ENCODE measurements around the gene PFDN2.
"Not testable (repeated sequence)": the region's sequence is repeated elsewhere in the genome, so short reads cannot be mapped to it uniquely, and the experiment has no call there.

Gene PFDN2

DNA sequence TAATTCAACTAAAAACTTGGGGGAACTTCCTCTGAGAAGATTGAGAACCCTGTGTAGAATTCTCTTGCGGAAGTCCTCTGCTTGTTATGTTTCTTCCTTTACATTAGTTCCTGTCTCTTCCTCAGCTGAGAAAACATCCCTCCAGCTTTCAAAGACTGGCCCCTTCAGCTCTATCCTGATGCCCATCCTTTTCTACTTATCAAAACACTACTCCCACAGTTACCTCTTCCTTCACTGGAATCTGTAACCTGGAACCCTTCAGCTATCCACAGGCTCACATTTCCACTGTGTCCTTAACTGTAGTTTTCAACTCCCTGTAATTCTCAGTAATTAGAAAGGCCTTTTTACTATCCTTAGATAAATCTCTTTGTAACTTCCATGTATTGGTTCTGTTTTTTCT lies 20.6 kb upstream of the PFDN2 start:
- DNase-seq, result no peak

- no peak for DNase-seq
Observed at GRCh38 chr1:161137881-161138280, 20.0 kb upstream of the PFDN2 start.

GRCh38 chr1:161133220-161133740 lies 15.4 kb upstream of the PFDN2 start:
- DNase-seq, result no peak

GRCh38 chr1:161132410-161133219 lies 14.8 kb upstream of the PFDN2 start, which contains the start of gene DEDD:
Gene DEDD (minus strand): TSS chr1:161132667. CDS start chr1:161124462, 8,205 bp downstream.
- peak; percentile 91 to 93 for DNase-seq

DNA sequence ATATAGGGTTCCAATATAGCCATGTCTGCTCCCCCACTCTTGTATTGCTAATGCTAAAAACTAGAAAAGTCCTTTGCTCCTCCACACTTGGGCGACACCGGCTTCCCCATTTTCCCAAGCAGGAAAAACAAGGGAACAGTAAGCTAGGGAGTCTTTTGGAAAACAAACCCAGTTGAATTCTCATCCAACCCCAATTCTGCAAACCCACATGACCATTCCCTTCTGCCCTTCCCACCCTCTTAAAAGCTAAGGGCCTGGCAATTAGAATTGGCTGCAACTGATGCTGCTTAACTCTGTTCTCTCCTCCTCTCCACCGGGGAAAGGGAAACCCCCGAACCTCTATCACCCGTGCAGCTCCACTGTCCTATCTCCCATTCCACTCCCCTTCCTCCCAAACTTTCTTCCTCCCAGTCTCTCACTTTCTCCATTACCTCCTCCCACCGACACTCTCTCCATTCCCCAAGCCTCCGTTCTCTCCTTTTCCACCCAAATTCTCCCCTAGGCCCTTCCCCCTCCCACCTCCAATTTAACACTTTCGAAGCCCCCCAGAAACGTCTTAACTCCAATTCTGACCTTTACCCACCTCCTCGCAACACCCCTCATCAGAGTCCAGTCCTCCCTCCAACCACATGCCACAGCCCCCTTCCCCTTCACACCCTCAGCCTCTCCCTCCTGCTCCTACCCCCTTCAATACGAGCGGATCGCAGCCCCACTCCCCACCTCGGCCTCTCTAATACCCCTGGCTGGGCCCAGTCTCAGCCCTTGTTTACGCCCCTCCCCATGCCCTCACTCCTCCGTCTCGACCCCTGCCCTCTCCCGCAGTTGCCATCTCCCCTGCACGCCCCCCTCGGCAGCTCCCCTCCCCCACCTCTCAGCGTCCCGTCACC lies 13.9 kb upstream of the PFDN2 start:
- DNase-seq, result peak; percentile 24 to 34

DNA sequence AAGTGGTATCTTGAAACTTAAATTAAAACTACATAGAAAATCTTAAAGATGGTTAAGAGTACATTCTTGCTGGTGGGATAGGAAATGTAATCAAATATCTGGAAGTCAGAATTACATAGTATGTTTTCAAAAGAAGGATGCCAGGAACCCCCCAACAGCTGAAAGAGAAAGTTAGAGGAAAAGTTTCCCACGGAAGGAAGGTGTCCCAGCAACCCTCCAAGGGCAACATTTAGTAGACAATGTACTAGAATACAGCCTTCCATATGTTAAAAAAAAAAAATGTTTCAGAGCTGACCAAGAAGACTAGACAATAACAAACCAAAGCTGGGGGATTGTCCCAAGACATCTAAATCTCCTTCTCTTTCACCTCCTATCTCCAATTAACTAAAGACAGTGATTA lies 12.4 kb upstream of the PFDN2 start:
- DNase-seq, result no peak

DNA sequence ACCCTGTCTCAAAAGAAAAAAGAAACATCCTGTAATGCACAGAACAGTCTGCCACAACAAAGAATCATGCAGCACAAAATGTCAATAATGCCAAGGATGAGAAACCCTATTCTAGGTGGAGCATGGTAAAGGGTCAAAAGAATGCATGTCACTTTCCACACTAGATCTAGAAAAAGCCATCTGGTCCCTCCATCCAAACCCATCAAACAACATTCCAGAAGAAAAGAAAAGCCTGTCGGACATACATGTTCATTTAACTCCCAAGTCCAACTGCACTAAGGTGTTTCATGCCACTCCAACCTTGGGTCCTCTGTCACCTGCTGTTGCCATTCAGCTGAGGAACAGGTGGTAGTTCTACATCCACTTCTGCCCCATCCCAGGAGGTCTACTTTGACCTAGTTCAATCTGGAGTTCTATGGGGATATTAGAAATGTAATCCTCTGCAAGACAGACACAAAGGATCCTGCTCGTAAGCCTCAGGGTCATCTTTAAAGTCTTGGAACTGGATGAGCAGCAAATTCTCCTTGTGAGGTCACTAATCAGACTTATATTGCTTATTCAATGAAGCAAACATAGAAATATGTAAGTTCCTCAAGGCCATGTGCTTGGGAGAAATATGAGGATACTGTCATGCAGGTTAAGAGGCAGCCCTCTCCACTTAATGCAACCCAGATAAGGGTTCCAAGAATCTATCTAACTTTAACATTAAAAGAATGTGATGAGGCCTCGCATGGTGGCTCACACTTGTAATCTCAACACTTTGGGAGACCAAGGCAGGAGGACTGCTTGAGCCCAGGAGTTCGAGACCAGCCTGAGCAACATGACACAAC lies 11.0 kb upstream of the PFDN2 start:
- no peak for DNase-seq

- peak; percentile 50 to 55 for DNase-seq
Observed at GRCh38 chr1:161127649-161128048, 9.8 kb upstream of the PFDN2 start.

DNA sequence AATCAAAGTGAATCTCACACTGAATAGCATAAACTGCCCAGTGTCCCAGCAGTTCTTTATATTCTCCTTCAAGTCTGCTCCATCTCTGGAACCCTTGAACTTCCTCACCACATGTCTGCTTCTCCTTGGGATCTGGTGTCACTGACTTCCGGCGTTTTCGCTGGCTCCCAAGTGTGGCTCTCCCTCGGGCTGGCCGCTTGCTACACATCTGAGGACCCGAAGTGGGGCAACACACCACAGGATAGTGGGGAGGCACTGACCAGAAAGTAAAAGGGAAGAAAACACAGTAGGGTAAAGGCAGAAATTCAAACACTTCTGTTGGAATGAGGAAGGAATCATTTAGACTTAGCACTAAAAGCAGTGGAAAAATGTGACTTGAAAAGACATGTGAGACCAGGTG lies 5.1 kb upstream of the PFDN2 start:
- DNase-seq, result no peak

GRCh38 chr1:161121834-161122233 lies 4.0 kb upstream of the PFDN2 start:
- DNase-seq, result peak; percentile 47

- no peak for DNase-seq
Observed at GRCh38 chr1:161121042-161121650, 3.3 kb upstream of the PFDN2 start.

- DNase-seq, result peak; percentile 85 to 88
Observed at GRCh38 chr1:161119092-161119903, 1.5 kb upstream of the PFDN2 start.

- not testable (repeated sequence) for DNase-seq
Observed at GRCh38 chr1:161115961-161116360, 1.9 kb downstream of the PFDN2 start.

- DNase-seq, result no peak
Observed at GRCh38 chr1:161115132-161115711, 2.6 kb downstream of the PFDN2 start.

DNA sequence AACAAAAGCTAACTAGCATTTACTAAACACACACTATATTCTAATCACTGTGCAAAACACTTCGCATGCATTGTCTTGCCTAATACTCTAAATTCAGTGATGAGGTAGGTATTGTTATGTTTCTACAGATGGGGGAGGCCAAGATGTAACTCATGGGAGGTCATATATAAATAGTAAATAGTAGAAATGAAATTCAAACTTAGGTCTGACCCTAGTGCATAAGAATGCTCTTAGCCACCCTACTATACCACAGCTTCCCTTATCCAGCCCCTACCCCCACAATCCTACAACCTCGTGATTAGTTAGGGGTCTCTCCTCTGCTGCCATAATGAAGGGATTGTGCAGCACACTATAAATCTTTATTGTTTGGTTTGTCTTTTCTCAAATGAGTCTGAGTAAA lies 3.3 kb downstream of the PFDN2 start:
- DNase-seq, result no peak

DNA sequence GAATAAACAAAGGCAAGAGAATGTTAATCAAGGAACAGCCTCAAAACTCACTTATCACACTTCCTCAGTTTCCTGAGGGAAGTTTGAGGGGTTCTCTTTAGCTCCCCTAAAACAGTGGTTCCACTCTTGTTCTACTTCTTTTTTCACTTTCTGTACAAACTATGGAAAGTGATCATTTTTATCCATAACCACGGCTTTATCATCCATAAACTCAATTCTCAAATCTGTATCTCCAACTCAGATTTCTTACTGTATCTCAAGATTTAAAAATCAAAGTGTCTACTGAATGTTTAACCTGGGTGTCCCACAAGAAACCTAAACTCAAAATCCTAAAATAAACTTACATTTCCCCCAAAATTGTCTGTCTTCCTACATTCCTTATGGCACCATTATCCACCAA lies 3.9 kb downstream of the PFDN2 start:
- DNase-seq, result no peak

- peak; percentile 49 to 51 for DNase-seq
Observed at GRCh38 chr1:161111527-161111926, 6.3 kb downstream of the PFDN2 start.

DNA sequence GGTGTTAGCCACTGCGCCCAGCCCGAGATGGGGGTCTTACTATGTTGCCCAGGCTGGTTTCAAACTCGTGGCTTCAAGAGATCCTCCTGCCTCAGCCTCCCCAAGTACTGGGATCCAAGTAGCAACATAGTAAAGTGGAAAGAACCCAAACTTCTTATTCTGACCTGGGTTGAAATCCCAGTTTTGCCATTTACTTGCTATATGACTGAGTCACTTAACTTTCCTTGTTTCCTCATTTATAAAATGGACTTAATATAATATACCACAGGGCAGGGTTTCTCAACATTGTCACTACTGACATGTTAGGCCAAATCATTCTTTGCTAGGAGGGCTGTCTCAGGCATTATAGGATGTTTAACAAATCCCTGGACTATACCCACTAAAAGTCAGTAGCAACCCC lies 6.7 kb downstream of the PFDN2 start:
- no peak for DNase-seq

GRCh38 chr1:161106431-161106830 lies 11.4 kb downstream of the PFDN2 start:
- DNase-seq, result no peak

- no peak for DNase-seq
Observed at GRCh38 chr1:161100556-161100955, 17.3 kb downstream of the PFDN2 start.
